Measurements from ENCODE around the gene SCN5A. TPM values are rescaled to one million over a fixed set of nuclear protein-coding genes. Genes with fewer than 3 reads are reported as not detected.

The SCN5A gene
- total RNA-seq, 2 experiments from 2014 or later: not detected

- POLR2A ChIA-PET: no interaction called here
- H3K4me3 Mint-ChIP-seq: no peak overlapping the region
- H3K36me3 Mint-ChIP-seq (ENCODE audit: low read depth): no peaks in the 10 kb centered on the region
- DNase-seq: no peak
- H3K27ac Mint-ChIP-seq: no peak overlapping the region
- CTCF ChIA-PET: no interaction called here
- H3K9me3 Mint-ChIP-seq: no peaks in the 10 kb centered on the region
- H3K4me1 Mint-ChIP-seq: no peaks in the 10 kb centered on the region
- H3K27me3 Mint-ChIP-seq: peaks cover 3% of the 10 kb centered on the region
Measured at GRCh38 chr3:38613426-38613825, 36.1 kb downstream of the SCN5A start.

- H3K9me3 Mint-ChIP-seq: no peaks in the 10 kb centered on the region
- H3K4me1 Mint-ChIP-seq: no peaks in the 10 kb centered on the region
- H3K36me3 Mint-ChIP-seq (ENCODE audit: low read depth): no peaks in the 10 kb centered on the region
- no peaks in the 10 kb centered on the region for H3K27me3 Mint-ChIP-seq
- ChIA-PET POLR2A (no interaction called here), CTCF (no interaction called here)
- no peak overlapping the region for H3K27ac Mint-ChIP-seq
- no peak overlapping the region for H3K4me3 Mint-ChIP-seq
- DNase-seq: no peak
Measured at GRCh38 chr3:38611866-38612265, 37.6 kb downstream of the SCN5A start.

- H3K27ac Mint-ChIP-seq: no peak overlapping the region
- no peaks in the 10 kb centered on the region for H3K36me3 Mint-ChIP-seq (ENCODE audit: low read depth)
- DNase-seq: no peak
- H3K9me3 Mint-ChIP-seq: no peaks in the 10 kb centered on the region
- no peaks in the 10 kb centered on the region for H3K4me1 Mint-ChIP-seq
- H3K27me3 Mint-ChIP-seq: no peaks in the 10 kb centered on the region
- POLR2A ChIA-PET: no interaction called here
- H3K4me3 Mint-ChIP-seq: no peak overlapping the region
- CTCF ChIA-PET: no interaction called here
Measured at GRCh38 chr3:38610934-38611333, 38.6 kb downstream of the SCN5A start.

- Mint-ChIP-seq H3K36me3 (ENCODE audit: low read depth) (no peaks in the 10 kb centered on the region), H3K9me3 (no peaks in the 10 kb centered on the region), H3K27ac (no peak overlapping the region), H3K4me3 (no peak overlapping the region), H3K4me1 (no peaks in the 10 kb centered on the region), H3K27me3 (no peaks in the 10 kb centered on the region)
- ChIA-PET POLR2A (no interaction called here), CTCF (no interaction called here)
- DNase-seq: no peak
Measured at GRCh38 chr3:38610436-38610835, 39.1 kb downstream of the SCN5A start.

- Mint-ChIP-seq H3K27me3 (no peaks in the 10 kb centered on the region), H3K27ac (no peak overlapping the region), H3K4me3 (no peak overlapping the region), H3K36me3 (ENCODE audit: low read depth) (no peaks in the 10 kb centered on the region), H3K9me3 (no peaks in the 10 kb centered on the region), H3K4me1 (no peaks in the 10 kb centered on the region)
- ChIA-PET CTCF (no interaction called here), POLR2A (no interaction called here)
- no peak for DNase-seq
Measured at GRCh38 chr3:38609386-38610111, 39.9 kb downstream of the SCN5A start.

GRCh38 chr3:38608961-38609360, 40.5 kb downstream of the SCN5A start:
- no peaks in the 10 kb centered on the region for H3K36me3 Mint-ChIP-seq (ENCODE audit: low read depth)
- H3K27ac Mint-ChIP-seq: no peak overlapping the region
- H3K4me1 Mint-ChIP-seq: no peaks in the 10 kb centered on the region
- H3K9me3 Mint-ChIP-seq: no peaks in the 10 kb centered on the region
- ChIA-PET POLR2A (no interaction called here), CTCF (no interaction called here)
- no peak overlapping the region for H3K4me3 Mint-ChIP-seq
- H3K27me3 Mint-ChIP-seq: no peaks in the 10 kb centered on the region
- DNase-seq: no peak

GRCh38 chr3:38608086-38608775, 41.3 kb downstream of the SCN5A start:
- POLR2A ChIA-PET: no interaction called here
- no peaks in the 10 kb centered on the region for H3K9me3 Mint-ChIP-seq
- no peak overlapping the region for H3K27ac Mint-ChIP-seq

GRCh38 chr3:38606561-38606960, 42.9 kb downstream of the SCN5A start:
- no peaks in the 10 kb centered on the region for H3K36me3 Mint-ChIP-seq (ENCODE audit: low read depth)
- CTCF ChIA-PET: no interaction called here
- POLR2A ChIA-PET: no interaction called here
- H3K9me3 Mint-ChIP-seq: no peaks in the 10 kb centered on the region
- no peak overlapping the region for H3K27ac Mint-ChIP-seq
- H3K4me3 Mint-ChIP-seq: no peak overlapping the region
- H3K27me3 Mint-ChIP-seq: no peaks in the 10 kb centered on the region
- no peaks in the 10 kb centered on the region for H3K4me1 Mint-ChIP-seq
- no peak for DNase-seq

More at GRCh38 chr3:38608086-38608775, 41.3 kb downstream of the SCN5A start:
- Mint-ChIP-seq H3K36me3 (ENCODE audit: low read depth) (no peaks in the 10 kb centered on the region), H3K4me1 (no peaks in the 10 kb centered on the region), H3K27me3 (no peaks in the 10 kb centered on the region), H3K4me3 (no peak overlapping the region)
- DNase-seq: no peak
- CTCF ChIA-PET: interaction anchor here (1.1 to 1.6 kb wide), 2 partner anchors 10 to 22 kb away, joined by 3 to 4 read pairs; no protein-coding TSS in a partner anchor

- Mint-ChIP-seq H3K4me3 (no peak overlapping the region), H3K4me1 (no peaks in the 10 kb centered on the region), H3K27me3 (no peaks in the 10 kb centered on the region), H3K27ac (no peak overlapping the region), H3K36me3 (ENCODE audit: low read depth) (no peaks in the 10 kb centered on the region), H3K9me3 (no peaks in the 10 kb centered on the region)
- CTCF ChIA-PET: no interaction called here
- no peak for DNase-seq
- POLR2A ChIA-PET: no interaction called here
Measured at GRCh38 chr3:38605981-38606380, 43.5 kb downstream of the SCN5A start.

- no peak for DNase-seq
- POLR2A ChIA-PET: no interaction called here
- no peaks in the 10 kb centered on the region for H3K9me3 Mint-ChIP-seq
- CTCF ChIA-PET: no interaction called here
- no peaks in the 10 kb centered on the region for H3K36me3 Mint-ChIP-seq (ENCODE audit: low read depth)
- H3K4me3 Mint-ChIP-seq: no peak overlapping the region
- no peak overlapping the region for H3K27ac Mint-ChIP-seq
- no peaks in the 10 kb centered on the region for H3K4me1 Mint-ChIP-seq
- no peaks in the 10 kb centered on the region for H3K27me3 Mint-ChIP-seq
Measured at GRCh38 chr3:38604246-38604645, 45.2 kb downstream of the SCN5A start.

GRCh38 chr3:38603731-38604131, 45.8 kb downstream of the SCN5A start:
- no peak overlapping the region for H3K27ac Mint-ChIP-seq
- ChIA-PET CTCF (no interaction called here), POLR2A (no interaction called here)
- H3K4me1 Mint-ChIP-seq: no peaks in the 10 kb centered on the region
- no peaks in the 10 kb centered on the region for H3K27me3 Mint-ChIP-seq
- H3K9me3 Mint-ChIP-seq: no peaks in the 10 kb centered on the region
- no peak overlapping the region for H3K4me3 Mint-ChIP-seq
- no peak for DNase-seq
- H3K36me3 Mint-ChIP-seq (ENCODE audit: low read depth): no peaks in the 10 kb centered on the region

- ChIA-PET CTCF (interaction anchor here (0.9 kb wide), 1 partner anchor 25 kb away, joined by 4 read pairs; no protein-coding TSS in a partner anchor), POLR2A (no interaction called here)
- H3K27ac Mint-ChIP-seq: no peak overlapping the region
- no peaks in the 10 kb centered on the region for H3K36me3 Mint-ChIP-seq (ENCODE audit: low read depth)
- no peaks in the 10 kb centered on the region for H3K27me3 Mint-ChIP-seq
- no peaks in the 10 kb centered on the region for H3K9me3 Mint-ChIP-seq
- H3K4me3 Mint-ChIP-seq: no peak overlapping the region
- H3K4me1 Mint-ChIP-seq: no peaks in the 10 kb centered on the region
- no peak for DNase-seq
Measured at GRCh38 chr3:38602576-38603250, 46.8 kb downstream of the SCN5A start.

- no peak for DNase-seq
- POLR2A ChIA-PET: no interaction called here
- Mint-ChIP-seq H3K27ac (no peak overlapping the region), H3K4me3 (no peak overlapping the region), H3K36me3 (ENCODE audit: low read depth) (no peaks in the 10 kb centered on the region), H3K27me3 (no peaks in the 10 kb centered on the region), H3K9me3 (no peaks in the 10 kb centered on the region), H3K4me1 (no peaks in the 10 kb centered on the region)
- CTCF ChIA-PET: interaction anchor here (0.9 kb wide), 1 partner anchor 26 kb away, joined by 4 read pairs; no protein-coding TSS in a partner anchor
Measured at GRCh38 chr3:38601956-38602550, 47.4 kb downstream of the SCN5A start.
